ENCODE data around the gene TMEM176A. TPM values are rescaled to one million over a fixed set of nuclear protein-coding genes. Genes with fewer than 3 reads are reported as not detected.

Gene TMEM176A
- polyA plus RNA-seq, 1 donor from 2014 or later: not detected

DNA sequence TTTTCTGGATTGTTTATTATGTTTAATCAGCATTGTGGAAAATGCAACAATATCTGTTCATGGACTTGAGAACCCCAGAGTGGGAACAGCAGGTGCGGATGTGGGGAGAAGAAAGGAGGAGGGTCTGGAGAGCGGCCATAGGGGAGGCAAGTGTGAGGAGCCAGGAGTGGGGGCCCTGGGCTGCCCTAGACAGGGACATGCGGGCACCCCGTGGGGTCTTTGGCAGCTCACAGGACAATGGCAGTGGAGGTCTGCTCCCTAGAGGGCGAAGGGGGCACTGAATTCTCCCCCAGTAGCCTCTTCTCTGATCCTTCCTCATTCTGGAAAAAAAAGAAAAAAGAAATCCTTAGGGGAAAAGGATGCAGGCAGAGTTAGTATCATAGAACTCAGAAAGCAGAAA lies 9.3 kb upstream of the TMEM176A start:
- no peaks in the 10 kb centered on the region for H3K36me3 ChIP-seq (ENCODE audit: insufficient read depth, low read length)
- H3K27me3 ChIP-seq (ENCODE audit: insufficient read depth, low read depth, low read length): no peaks in the 10 kb centered on the region
- no peaks in the 10 kb centered on the region for H3F3A ChIP-seq (ENCODE audit: insufficient read depth, low read length, poor library complexity, severe bottlenecking)
- no peak overlapping the region for H3K9ac ChIP-seq (ENCODE audit: low read length)
- H2AFZ ChIP-seq (ENCODE audit: low read depth, low read length): no peak overlapping the region
- no peaks in the 10 kb centered on the region for H3K9me2 ChIP-seq (ENCODE audit: insufficient read depth, low read length)
- H3K9me3 ChIP-seq (ENCODE audit: low read length): no peaks in the 10 kb centered on the region
- no peaks in the 10 kb centered on the region for H3K79me2 ChIP-seq (replicated peaks; ENCODE audit: insufficient read depth, low read length)
- H3K4me2 ChIP-seq (ENCODE audit: low read length): no peak overlapping the region
- no peaks in the 10 kb centered on the region for H4K20me1 ChIP-seq (ENCODE audit: insufficient read depth)
- no peak for TF ChIP-seq RAD21 (conservative IDR thresholded peaks at IDR 0.05)
- TF ChIP-seq, protein P1, sequence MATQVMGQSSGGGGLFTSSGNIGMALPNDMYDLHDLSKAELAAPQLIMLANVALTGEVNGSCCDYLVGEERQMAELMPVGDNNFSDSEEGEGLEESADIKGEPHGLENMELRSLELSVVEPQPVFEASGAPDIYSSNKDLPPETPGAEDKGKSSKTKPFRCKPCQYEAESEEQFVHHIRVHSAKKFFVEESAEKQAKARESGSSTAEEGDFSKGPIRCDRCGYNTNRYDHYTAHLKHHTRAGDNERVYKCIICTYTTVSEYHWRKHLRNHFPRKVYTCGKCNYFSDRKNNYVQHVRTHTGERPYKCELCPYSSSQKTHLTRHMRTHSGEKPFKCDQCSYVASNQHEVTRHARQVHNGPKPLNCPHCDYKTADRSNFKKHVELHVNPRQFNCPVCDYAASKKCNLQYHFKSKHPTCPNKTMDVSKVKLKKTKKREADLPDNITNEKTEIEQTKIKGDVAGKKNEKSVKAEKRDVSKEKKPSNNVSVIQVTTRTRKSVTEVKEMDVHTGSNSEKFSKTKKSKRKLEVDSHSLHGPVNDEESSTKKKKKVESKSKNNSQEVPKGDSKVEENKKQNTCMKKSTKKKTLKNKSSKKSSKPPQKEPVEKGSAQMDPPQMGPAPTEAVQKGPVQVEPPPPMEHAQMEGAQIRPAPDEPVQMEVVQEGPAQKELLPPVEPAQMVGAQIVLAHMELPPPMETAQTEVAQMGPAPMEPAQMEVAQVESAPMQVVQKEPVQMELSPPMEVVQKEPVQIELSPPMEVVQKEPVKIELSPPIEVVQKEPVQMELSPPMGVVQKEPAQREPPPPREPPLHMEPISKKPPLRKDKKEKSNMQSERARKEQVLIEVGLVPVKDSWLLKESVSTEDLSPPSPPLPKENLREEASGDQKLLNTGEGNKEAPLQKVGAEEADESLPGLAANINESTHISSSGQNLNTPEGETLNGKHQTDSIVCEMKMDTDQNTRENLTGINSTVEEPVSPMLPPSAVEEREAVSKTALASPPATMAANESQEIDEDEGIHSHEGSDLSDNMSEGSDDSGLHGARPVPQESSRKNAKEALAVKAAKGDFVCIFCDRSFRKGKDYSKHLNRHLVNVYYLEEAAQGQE (IDR thresholded peaks at IDR 0.05; ENCODE audit: borderline replicate concordance): no peak
- no peak for TF ChIP-seq POLR2AphosphoS5 (IDR thresholded peaks at IDR 0.05)
- TF ChIP-seq TAF1 (IDR thresholded peaks at IDR 0.05; ENCODE audit: low read depth): no peak
- no peak for TF ChIP-seq SMC3 (conservative IDR thresholded peaks at IDR 0.05; ENCODE audit: poor library complexity)
- TF ChIP-seq EZH2 (IDR thresholded peaks at IDR 0.05; ENCODE audit: borderline replicate concordance, insufficient read depth, low read length, poor library complexity, severe bottlenecking): no peak
- no peak for TF ChIP-seq MXI1 (conservative IDR thresholded peaks at IDR 0.05; ENCODE audit: poor library complexity, severe bottlenecking)
- TF ChIP-seq, protein P2, sequence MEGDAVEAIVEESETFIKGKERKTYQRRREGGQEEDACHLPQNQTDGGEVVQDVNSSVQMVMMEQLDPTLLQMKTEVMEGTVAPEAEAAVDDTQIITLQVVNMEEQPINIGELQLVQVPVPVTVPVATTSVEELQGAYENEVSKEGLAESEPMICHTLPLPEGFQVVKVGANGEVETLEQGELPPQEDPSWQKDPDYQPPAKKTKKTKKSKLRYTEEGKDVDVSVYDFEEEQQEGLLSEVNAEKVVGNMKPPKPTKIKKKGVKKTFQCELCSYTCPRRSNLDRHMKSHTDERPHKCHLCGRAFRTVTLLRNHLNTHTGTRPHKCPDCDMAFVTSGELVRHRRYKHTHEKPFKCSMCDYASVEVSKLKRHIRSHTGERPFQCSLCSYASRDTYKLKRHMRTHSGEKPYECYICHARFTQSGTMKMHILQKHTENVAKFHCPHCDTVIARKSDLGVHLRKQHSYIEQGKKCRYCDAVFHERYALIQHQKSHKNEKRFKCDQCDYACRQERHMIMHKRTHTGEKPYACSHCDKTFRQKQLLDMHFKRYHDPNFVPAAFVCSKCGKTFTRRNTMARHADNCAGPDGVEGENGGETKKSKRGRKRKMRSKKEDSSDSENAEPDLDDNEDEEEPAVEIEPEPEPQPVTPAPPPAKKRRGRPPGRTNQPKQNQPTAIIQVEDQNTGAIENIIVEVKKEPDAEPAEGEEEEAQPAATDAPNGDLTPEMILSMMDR (IDR thresholded peaks at IDR 0.05; ENCODE audit: poor library complexity, severe bottlenecking): no peak
- no peak for TF ChIP-seq EP300 (conservative IDR thresholded peaks at IDR 0.05; ENCODE audit: poor library complexity, severe bottlenecking)
- H3K4me3 ChIP-seq (ENCODE audit: low read length): no peak overlapping the region
- H3K27ac ChIP-seq (ENCODE audit: low read length): no peak overlapping the region

DNA sequence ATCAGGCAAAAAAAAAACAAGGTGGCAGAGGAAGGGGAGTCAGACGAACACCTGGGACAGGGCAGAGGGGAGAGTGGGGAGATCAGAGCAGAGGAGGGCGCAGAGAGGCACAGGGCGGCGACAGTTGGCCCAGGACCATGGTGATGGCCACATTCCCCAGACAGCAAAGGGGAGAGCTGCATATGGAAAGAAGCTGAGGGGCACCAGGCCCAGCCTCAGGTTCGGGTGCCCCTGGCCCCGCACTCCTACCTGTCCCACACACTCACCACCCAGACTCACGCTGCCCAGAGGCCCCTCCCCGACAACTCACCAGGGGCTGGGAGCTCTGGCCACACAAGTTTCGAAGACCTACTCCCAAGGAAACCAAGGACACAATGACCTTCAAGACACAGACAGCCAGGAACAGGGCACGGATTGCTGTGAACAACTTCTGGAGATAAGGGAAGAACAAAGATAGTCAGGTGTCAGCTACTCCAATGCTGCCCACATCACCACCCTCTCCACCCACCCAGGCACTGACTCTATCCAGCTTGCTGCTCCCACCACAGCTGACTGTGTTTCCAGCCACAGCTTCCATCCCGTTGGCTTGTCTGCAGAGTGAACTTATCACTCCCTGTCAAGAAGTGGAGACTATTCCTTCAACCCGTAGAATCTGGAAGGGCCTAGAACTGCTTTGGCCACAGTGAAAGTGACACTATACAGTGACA lies 8.7 kb upstream of the TMEM176A start:
- no peaks in the 10 kb centered on the region for H3K36me3 ChIP-seq (ENCODE audit: insufficient read depth, low read length)
- no peak overlapping the region for H3K27ac ChIP-seq (ENCODE audit: low read length)
- H3K9me2 ChIP-seq (ENCODE audit: insufficient read depth, low read length): no peaks in the 10 kb centered on the region
- no peak overlapping the region for H3K9ac ChIP-seq (ENCODE audit: low read length)
- no peaks in the 10 kb centered on the region for H3K79me2 ChIP-seq (replicated peaks; ENCODE audit: insufficient read depth, low read length)
- no peaks in the 10 kb centered on the region for H4K20me1 ChIP-seq (ENCODE audit: insufficient read depth)
- H3K4me3 ChIP-seq (ENCODE audit: low read length): no peak overlapping the region
- no peak overlapping the region for H2AFZ ChIP-seq (ENCODE audit: low read depth, low read length)
- H3K27me3 ChIP-seq (ENCODE audit: insufficient read depth, low read depth, low read length): no peaks in the 10 kb centered on the region
- no peaks in the 10 kb centered on the region for H3K9me3 ChIP-seq (ENCODE audit: low read length)
- H3F3A ChIP-seq (ENCODE audit: insufficient read depth, low read length, poor library complexity, severe bottlenecking): no peaks in the 10 kb centered on the region
- TF ChIP-seq POLR2AphosphoS5 (IDR thresholded peaks at IDR 0.05): no peak
- TF ChIP-seq, protein P1 (IDR thresholded peaks at IDR 0.05; ENCODE audit: borderline replicate concordance): no peak
- TF ChIP-seq TAF1 (IDR thresholded peaks at IDR 0.05; ENCODE audit: low read depth): no peak
- no peak for TF ChIP-seq EZH2 (IDR thresholded peaks at IDR 0.05; ENCODE audit: borderline replicate concordance, insufficient read depth, low read length, poor library complexity, severe bottlenecking)
- TF ChIP-seq, protein P2 (IDR thresholded peaks at IDR 0.05; ENCODE audit: poor library complexity, severe bottlenecking): no peak
- no peak for TF ChIP-seq MXI1 (conservative IDR thresholded peaks at IDR 0.05; ENCODE audit: poor library complexity, severe bottlenecking)
- TF ChIP-seq EP300 (conservative IDR thresholded peaks at IDR 0.05; ENCODE audit: poor library complexity, severe bottlenecking): no peak
- TF ChIP-seq SMC3 (conservative IDR thresholded peaks at IDR 0.05; ENCODE audit: poor library complexity): no peak
- no peak for TF ChIP-seq RAD21 (conservative IDR thresholded peaks at IDR 0.05)
- H3K4me2 ChIP-seq (ENCODE audit: low read length): no peak overlapping the region
